HL-60 (cell line): ENCODE results near the gene DDAH2.

Experiments
- CTCF ChIP-seq: IDR thresholded peaks from one replicate; pipeline ENCODE4 v1.5.1; 2011; ENCODE audit warnings: low read length, control low read depth, inconsistent platforms; ENCODE audit not compliant: insufficient read depth
- GABPA ChIP-seq: IDR thresholded peaks from 2 replicates; pipeline ENCODE4 v1.6.1; 2012; ENCODE audit warnings: low read depth
- POLR2AphosphoS5 ChIP-seq: IDR thresholded peaks from 2 replicates; pipeline ENCODE4 v1.6.1; 2012; ENCODE audit warnings: low read depth
- REST ChIP-seq: IDR thresholded peaks from 2 replicates; pipeline ENCODE4 v1.6.1; 2012; ENCODE audit warnings: low read depth; ENCODE audit not compliant: insufficient replicate concordance
- SPI1 ChIP-seq: IDR thresholded peaks from 2 replicates; pipeline ENCODE4 v1.6.1; 2012; ENCODE audit warnings: low read depth, mild to moderate bottlenecking, borderline replicate concordance

GRCh38 chr6:31687321-31687720, 41.8 kb downstream of the DDAH2 start:
- TF ChIP-seq CTCF (no peak), REST (no peak), POLR2AphosphoS5 (no peak), GABPA (no peak), SPI1 (no peak)
